ENCODE results near the gene NOP14.

Gene NOP14

DNA sequence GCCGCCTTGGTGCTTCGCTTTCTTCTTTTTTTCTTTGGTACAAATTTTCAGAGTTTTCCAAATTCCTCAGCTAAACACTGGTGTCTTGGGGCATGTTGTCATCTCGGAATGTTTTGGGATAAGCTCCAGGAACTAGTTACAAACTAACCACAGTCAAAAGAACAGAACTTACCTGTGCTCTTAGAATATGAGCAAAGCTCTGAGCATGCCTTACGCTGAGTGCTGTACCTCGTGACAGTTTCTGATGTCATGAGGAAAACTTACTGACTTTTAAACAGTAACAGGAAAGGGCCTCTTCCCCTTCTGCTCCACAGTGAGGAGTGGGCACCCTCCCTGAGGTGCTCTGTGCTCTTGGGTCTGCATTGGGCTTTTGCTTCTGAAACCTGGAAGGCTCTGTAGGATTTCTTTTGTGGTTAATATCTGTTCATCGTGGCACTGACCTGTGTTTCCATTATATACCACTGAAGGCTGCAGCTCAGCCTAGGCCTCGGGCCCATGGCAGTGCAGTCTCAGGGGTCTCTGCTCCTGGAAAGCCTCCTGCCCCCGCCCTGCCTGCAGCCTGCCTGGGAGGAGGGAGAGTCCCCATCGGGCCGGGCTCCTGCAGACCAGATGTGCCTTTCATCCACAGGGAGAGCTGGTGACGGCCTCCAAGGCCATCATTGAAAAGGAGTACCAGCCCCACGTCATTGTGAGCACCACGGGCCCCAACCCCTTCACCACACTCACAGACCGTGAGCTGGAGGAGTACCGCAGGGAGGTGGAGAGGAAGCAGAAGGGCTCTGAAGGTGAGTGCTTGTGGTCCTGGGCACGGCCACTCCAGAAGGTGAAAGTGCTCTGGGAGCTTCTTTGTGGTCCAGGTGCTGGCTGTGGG, 48.7 kb downstream of the NOP14 start:
- DNase-seq (ENCODE audit: low read depth), result no peak

DNA sequence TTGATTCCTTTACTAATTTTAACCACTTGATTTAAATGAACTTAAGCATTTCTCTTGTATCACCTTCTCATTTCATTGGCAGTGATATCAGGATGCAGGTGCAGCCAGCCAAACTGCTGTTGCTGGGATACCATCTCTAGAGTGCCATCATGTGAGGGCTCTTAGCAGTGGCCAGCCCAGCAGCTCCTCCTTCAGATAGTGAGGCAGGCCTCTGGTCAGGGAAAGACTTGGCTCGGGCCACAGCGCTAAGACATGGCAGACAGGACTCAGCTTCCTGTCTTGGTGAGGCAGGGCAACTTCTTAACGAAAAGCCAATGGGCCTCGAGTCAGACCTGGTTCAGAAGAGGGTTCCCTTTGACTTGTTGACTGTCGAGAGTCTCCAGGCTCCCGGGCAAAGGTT, 50.0 kb downstream of the NOP14 start:
- DNase-seq (ENCODE audit: low read depth), result no peak

DNA sequence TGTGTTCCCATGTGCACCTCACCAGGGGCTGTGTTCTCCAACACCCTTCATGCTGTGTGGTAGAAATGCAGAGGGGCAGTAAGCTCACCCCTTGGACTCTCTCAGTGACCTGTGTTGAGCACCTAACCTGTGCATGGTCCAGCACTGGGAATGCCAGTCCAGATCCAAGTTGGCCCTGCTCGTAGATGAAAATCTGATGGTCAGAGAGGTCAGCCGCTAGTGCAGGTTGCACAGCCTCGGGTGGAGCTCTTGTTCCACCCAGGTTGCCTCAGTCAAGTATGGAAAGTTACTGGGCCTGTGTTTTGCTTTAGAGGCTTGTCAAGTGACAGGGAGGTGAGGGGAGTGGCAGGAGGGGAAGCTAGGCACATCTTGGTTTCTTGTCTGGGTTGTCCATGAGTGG, 51.3 kb downstream of the NOP14 start:
- DNase-seq (ENCODE audit: low read depth), result no peak

DNA sequence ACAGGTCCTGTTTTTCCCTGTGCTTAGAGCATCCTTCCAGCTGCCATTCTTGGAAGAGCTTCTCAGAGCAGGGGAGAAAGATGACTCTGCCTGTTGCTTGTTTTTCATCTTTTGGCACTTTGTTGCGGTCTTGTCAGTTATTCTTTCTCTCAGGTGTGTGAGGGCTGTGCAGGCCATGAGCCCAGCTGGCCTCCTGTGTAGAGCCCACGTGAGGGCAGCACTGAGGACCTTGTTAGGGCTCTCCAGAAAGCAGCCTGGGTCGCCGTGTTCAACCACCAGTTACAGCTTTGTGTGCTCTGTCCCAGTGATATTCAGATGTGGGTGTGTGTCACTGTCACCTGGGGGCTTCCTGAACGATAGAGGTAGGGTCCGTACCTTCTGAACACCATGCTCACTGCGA, 52.8 kb downstream of the NOP14 start:
- DNase-seq (ENCODE audit: low read depth), result no peak

DNA sequence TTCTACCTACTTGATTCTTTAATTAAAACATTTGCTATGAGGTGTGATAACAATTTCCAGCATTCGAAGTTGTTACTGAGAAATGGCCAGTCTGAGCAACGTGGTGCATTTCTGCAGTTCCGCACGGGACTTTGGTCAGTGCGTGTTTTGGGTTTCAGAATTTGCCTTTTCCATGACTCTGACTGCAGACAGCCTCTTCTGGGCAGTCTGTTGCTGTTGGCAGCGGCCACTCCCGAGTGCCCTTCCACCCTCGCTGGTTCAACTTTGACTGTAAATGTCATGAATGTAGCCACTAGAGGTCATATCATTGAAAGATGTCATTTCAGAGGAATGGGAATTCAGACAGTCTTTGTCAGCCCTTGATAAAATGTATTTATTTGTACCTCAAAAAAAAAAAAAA, 53.6 kb downstream of the NOP14 start:
- DNase-seq (ENCODE audit: low read depth), result no peak

DNA sequence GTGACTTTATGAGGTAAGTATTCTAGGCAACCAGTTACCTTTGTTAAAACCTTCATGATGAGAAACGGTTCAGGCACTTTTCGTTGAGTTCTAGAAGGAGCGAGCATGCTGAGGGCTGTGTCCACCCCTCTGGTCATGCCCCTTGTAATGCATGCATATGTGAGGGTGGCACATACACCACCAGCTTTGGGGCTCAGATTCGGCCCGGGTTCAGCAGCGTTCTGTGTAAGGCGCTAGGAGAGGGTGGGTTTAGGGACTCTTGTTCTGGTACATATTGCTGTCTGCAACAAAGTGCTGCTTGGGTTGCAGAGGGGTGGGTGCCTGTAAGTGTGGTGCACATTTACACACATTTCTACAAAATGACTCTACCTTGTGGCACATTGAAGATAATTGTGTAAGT, 54.5 kb downstream of the NOP14 start:
- DNase-seq (ENCODE audit: low read depth), result no peak

DNA sequence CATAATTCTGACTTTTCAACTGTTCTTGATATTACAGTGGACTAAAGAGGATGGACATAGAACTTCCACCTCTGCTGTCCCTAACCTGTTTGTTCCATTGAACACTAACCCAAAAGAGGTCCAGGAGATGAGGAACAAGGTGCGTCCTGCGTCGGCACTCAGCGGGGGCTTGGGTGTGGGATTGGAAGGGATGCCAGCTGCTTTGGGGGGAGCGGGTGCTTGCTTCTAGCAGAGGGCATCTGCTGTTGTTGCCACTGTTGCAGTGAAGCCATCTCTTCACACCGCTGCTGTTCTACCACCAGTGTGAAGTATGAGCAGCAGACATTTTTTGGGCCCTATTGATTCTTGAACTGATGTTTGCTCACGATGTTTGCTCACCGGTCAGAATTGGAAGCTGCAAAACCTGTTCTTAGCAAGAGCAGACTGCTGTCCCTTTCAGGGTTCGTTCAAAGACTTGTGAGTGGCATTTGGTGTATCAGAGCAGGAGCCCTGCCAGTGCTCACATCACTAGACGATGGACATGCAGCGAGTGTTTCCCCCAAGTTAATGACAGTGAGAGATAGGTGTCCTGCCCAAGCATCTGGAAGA, 55.4 kb downstream of the NOP14 start:
- DNase-seq (ENCODE audit: low read depth), result no peak

DNA sequence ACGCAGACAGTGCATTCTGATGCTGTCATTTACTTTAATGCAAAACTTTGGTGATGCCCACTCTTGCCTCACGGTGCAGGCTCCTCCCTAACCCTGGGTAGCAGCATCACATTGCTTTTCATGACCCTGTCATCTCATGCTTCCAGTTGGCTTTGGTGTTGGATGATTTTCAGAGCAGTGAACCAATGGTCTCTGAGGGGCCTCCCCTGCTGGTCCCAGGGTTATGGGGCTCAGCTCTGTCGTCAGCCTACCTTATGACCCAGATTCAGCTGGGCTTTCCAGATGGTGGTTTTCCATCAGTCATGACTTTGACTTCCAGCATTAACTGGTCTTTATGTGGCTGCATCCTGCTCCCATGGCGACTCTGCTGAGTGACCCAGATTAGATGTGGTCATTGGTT, 56.0 kb downstream of the NOP14 start:
- no peak for DNase-seq (ENCODE audit: low read depth)

DNA sequence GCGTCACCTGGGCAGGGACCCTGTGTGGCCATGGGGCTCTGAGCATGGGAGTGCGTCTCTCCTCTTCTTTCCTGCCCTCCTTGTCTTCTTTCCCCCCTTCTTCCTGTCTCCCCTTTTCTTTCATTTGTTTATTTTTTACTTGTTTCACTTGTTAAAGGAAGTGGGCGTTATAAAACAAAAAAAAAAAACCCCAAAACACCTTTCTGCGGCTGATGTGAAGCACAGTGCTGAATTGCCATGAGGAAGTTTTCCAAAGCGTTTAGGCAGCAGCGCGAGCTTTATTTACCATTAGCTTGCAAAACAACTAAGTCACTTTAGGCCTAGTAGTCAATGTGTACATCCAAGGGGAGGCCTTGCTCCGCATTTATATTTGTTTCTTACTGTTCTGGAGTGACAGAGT, 57.0 kb downstream of the NOP14 start:
- DNase-seq (ENCODE audit: low read depth), result no peak

DNA sequence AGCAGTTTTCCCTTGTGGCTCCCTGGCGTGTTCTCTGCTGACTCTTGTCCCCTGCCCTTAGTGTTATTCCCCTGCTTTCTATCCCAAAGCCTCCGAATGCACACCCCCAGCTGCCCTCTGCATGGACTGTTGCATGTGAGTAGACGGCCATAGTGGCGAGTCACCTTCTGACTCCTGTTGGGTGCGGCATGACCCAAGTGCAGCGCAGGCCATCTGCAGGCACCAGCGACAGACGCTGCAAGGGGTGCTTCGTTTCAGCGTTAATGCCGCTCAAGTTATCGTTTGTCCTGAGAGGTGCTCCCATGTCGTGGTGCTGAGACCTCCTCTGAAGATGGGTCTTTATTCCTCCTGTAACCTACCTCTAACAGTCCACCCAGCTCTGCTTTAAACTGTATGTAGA, 57.7 kb downstream of the NOP14 start:
- DNase-seq (ENCODE audit: low read depth), result no peak

DNA sequence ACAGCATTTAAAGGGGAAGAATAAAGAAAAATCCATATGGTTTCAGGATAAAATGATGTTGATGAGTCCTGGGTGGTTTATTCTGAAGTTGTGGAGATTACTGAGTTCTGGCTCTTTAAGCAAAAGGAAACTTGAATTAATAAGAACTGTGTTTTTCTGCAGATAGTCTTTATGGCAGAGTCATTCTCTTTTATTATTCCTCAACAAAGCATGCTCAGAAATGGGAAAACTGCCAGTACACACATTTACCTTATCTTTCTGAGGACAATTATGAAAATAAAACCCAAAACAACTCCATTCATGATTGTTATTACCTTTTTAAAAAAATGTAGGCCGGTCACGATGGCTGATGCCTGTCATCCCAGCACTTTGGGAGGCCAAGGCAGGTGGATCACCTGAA, 61.1 kb downstream of the NOP14 start:
- DNase-seq (ENCODE audit: low read depth), result no peak

DNA sequence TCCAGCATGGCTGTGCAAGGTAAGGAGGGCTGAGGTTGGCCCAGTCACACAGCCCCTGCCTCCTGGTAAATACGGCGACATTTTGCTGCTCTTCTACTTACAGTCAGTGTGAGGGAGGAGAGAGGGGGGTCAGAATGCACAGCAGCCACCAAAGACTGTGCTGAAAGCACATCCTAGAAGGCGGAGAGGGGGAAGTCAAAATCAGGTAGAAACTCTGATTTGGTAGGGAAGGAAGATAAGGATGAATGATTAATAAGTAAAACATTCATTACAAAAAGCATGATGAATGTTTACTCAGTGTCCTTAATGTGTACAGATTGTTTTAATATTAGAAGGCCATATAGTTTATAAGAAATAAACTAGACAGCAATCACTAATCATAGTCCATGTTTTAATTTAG, 62.0 kb downstream of the NOP14 start:
- DNase-seq (ENCODE audit: low read depth), result no peak

DNA sequence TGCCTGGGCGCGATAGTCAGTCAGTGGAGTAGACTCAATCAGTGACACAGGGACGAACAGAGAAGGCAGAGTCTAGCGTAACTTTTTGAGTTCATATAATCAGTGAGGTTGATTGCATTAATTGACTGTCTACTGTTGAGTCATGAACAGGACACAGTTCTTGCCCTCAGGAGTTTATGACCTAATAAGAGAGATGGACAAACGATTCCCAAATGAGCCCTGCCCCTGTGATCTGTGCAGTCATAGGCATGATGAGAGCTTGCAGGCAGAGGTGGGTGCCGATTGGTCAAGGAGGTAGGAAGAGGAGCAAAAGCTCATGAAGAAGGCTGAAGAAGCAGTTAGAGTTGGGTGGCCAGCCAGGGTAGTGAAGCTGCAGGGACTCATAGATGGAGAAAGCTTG, 62.5 kb downstream of the NOP14 start:
- no peak for DNase-seq (ENCODE audit: low read depth)

DNA sequence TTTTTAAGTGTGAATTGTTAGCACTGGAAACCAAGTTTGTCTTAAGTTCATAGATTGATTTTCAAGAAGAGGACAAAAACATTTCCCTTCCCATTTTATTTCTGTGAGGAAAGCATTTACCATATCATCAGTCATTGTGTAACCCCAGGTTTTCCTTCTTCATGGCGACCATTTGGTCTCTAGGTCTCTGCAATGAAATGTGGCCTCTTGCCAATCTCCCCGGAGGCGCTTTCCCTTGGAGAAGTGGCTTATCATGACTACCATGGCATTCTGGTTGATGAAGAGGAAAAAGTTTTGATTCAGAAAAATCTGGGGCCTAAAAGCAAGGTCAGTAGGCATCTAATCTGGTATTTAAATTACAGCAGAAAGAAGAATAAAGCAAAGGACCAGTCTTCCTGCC, 65.2 kb downstream of the NOP14 start:
- DNase-seq (ENCODE audit: low read depth), result no peak

DNA sequence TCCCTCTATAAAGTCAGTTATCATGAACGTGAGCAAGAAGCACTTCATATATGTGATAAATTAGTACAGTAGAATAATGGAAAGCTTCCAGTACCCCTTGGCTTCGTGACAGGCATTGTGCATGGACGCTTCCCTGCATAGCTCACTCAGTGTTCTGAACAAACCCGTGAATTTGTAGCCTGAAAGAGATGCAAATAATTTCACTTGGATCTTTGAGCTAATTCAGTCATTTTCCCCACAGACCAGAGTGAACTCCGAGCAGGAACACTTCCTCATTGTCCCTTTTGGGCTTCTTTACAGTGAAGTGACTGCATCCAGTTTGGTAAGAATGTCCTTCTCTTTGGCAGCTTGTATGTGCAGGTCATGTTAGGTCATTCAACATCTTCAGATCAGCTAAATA, 69.4 kb downstream of the NOP14 start:
- DNase-seq (ENCODE audit: low read depth), result no peak

DNA sequence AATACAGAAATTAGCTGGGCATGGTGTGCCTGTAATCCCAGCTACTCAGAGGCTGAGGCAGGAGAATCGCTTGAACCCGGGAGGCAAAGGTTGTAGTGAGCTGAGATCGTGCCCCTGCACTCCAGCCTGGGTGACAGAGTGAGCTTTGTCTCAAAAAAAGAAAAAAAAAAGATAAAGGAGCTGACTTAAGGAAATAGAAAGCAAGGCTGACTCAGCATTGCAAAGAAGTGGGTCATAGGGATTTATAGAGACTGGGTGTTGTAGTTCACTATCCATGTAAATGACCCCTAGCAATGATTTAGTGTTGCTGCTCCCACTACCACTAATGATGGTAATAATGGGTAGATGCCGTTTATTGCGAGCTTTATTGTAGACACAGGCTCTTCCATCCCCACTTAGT, 71.9 kb downstream of the NOP14 start:
- no peak for DNase-seq (ENCODE audit: low read depth)

DNA sequence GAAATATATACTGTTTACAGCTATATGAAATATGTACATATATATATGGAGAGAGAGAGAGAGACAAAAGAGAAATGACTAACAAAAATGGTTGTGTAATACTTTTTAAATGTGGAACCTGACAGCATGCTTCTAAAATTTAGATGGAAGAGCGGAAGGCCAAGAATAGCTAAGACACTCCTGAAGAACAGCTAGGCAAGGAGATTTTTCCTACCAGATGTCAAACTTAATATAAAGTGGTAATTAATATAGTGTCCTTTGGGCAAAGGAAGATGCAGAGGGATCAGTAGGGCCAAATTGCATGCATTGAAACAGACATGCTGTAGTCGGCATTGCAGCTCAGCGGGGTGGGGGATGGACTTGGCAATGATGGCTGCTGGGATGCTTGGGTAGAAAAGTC, 74.3 kb downstream of the NOP14 start:
- DNase-seq (ENCODE audit: low read depth), result no peak

Data from activated T-cell treated with anti-CD3 and anti-CD28 coated beads for 48 hours (primary cell).